NB4 (cell line): ENCODE results near the gene BMP5.

Experiments
- MAX ChIP-seq: IDR thresholded peaks from 2 replicates; pipeline ENCODE4 v1.6.1; 2011; ENCODE audit warnings: low read depth, low read length
- MYC ChIP-seq: IDR thresholded peaks from 2 replicates; pipeline ENCODE4 v1.6.1; 2011; ENCODE audit warnings: low read depth, low read length
- POLR2A ChIP-seq: IDR thresholded peaks from 2 replicates; pipeline ENCODE4 v1.6.1; 2011; ENCODE audit warnings: mild to moderate bottlenecking; ENCODE audit not compliant: insufficient read length; ENCODE audit errors: extremely low read depth
- TF ChIP-seq, protein P1 (sequence below): IDR thresholded peaks from one replicate; pipeline ENCODE4 v1.5.1; 2012; ENCODE audit warnings: low read depth, low read length

- TF ChIP-seq, protein P1, sequence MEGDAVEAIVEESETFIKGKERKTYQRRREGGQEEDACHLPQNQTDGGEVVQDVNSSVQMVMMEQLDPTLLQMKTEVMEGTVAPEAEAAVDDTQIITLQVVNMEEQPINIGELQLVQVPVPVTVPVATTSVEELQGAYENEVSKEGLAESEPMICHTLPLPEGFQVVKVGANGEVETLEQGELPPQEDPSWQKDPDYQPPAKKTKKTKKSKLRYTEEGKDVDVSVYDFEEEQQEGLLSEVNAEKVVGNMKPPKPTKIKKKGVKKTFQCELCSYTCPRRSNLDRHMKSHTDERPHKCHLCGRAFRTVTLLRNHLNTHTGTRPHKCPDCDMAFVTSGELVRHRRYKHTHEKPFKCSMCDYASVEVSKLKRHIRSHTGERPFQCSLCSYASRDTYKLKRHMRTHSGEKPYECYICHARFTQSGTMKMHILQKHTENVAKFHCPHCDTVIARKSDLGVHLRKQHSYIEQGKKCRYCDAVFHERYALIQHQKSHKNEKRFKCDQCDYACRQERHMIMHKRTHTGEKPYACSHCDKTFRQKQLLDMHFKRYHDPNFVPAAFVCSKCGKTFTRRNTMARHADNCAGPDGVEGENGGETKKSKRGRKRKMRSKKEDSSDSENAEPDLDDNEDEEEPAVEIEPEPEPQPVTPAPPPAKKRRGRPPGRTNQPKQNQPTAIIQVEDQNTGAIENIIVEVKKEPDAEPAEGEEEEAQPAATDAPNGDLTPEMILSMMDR, result no peak
- no peak for TF ChIP-seq MAX
- no peak for TF ChIP-seq POLR2A
- TF ChIP-seq MYC, result no peak
Observed at GRCh38 chr6:55892749-55893357, 17.5 kb upstream of the BMP5 start.
